GM19193 (cell line): ENCODE results near the gene NSMCE3.

Experiments
- POLR2A ChIP-seq: IDR thresholded peaks from 4 replicates; pipeline ENCODE4 v1.6.1; 2011; ENCODE audit not compliant: insufficient read depth, insufficient read length; ENCODE audit errors: extremely low read depth

Gene NSMCE3

GRCh38 chr15:29278436-29279105, 8.9 kb upstream of the NSMCE3 start:
- no peak for TF ChIP-seq POLR2A

GRCh38 chr15:29276366-29276765, 6.7 kb upstream of the NSMCE3 start:
- TF ChIP-seq POLR2A: no peak

DNA sequence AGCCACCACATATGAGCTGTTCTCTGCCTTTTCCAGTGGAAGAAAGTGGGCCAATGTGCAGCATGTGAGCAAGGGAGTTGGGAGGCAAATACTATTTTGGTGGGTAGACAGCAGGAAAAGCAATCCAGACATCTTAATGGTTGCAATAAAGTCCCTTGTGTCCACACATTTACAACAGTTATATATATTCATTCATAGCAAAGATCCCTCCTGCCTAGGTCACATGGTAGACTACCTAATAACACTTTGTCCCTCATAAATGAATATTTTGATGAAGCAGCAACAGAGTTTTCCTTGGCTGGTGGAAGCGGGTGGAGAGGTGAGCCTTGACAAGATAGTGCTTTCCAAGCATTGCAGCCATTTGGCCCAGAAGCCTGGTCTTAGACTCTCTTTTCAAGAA, 6.2 kb upstream of the NSMCE3 start:
- TF ChIP-seq POLR2A: no peak

- TF ChIP-seq POLR2A: no peak
Measured at GRCh38 chr15:29274946-29275345, 5.3 kb upstream of the NSMCE3 start.

GRCh38 chr15:29272219-29272618, 2.6 kb upstream of the NSMCE3 start:
- TF ChIP-seq POLR2A: no peak

DNA sequence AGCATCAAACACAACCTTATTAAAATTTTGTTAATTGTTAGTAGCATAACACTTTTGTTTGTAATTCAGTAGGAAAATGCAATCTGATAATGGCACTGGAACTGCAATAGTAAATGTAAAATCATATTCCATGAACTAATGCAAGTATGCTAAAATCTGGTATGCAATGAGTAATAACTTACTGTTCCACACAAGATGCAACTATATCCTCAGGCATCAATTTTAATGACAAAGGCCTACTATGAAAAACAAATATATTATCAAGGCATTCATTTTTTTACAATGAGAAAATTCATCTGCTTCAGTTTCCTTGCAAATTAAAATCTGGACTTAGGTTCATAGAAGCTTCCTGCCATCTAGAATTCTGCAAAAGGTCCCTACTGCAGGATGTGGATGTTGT, 1.4 kb upstream of the NSMCE3 start:
- TF ChIP-seq POLR2A: no peak

GRCh38 chr15:29270169-29270955, 740 bp upstream of the NSMCE3 start:
- TF ChIP-seq POLR2A: no peak

- TF ChIP-seq POLR2A: no peak
Measured at GRCh38 chr15:29268706-29269484, 727 bp downstream of the NSMCE3 start.

DNA sequence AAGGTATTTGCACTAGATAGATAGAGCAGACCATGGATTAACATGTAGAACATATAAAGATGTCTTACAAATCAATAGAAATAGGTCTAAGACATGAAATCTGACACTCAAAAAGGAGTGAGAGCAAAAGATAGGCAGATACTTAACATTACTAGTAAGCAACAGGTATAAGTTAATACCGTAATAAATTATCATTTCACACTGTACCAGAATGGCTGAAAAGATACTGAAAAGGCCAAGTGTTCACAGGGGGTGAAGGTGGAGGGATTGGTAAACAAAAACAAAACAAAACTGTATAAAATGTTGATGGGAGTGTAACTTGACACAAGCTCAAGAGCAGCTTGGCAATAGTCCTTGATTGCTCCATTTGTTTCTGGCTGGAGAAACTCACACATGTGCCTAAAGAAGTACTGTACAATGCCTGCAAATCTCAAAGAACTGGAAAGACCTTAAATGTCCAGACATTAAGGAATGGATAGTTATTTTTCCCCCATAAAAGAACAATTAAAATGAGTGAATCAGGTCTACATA, 3.5 kb downstream of the NSMCE3 start:
- no peak for TF ChIP-seq POLR2A

- no peak for TF ChIP-seq POLR2A
Measured at GRCh38 chr15:29263289-29263688, 6.3 kb downstream of the NSMCE3 start.

- no peak for TF ChIP-seq POLR2A
Measured at GRCh38 chr15:29262738-29263137, 6.9 kb downstream of the NSMCE3 start.

- no peak for TF ChIP-seq POLR2A
Measured at GRCh38 chr15:29260896-29261295, 8.7 kb downstream of the NSMCE3 start.

DNA sequence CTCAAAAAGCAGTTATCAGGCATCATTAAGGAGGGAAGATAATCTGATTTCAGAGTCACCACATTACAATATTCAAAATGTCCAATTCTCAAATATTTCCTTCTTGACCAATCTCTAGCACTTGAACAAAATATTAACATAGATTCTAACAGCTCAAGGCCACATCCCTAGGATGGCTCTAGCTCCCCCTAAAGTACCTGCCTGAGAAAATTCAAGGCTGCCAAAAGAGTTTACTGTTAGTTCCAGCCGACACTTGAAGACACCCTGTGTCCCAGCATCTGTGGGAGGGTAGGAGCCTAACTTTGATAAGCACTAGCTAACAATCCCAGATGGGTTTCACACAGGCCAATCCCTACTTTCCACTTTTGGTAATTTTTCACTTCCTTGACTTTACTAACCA, 10.4 kb downstream of the NSMCE3 start:
- no peak for TF ChIP-seq POLR2A

GRCh38 chr15:29252234-29252633, 17.4 kb downstream of the NSMCE3 start:
- no peak for TF ChIP-seq POLR2A

- no peak for TF ChIP-seq POLR2A
Measured at GRCh38 chr15:29244544-29244943, 25.1 kb downstream of the NSMCE3 start.

GRCh38 chr15:29244123-29244522, 25.5 kb downstream of the NSMCE3 start:
- no peak for TF ChIP-seq POLR2A
